GM12878 (cell line): ENCODE measurements around the gene ADD1. TPM values are rescaled to one million over a fixed set of nuclear protein-coding genes. Genes with fewer than 3 reads are reported as not detected.
A peak's percentile ranks its signal among the peaks of the same experiment; 100 is the strongest.

Experiments
- BCL11A ChIP-seq: IDR thresholded peaks from 2 replicates; pipeline ENCODE4 v1.6.1; 2011; ENCODE audit warnings: low read depth, low read length
- BHLHE40 ChIP-seq, 2 experiments: fragments of 450-650 bp in 1 of 2; IDR thresholded peaks; 2 replicates each; pipeline ENCODE4 v1.6.1; 2011 to 2017; ENCODE audit warnings: low read depth in 2 of 2, borderline replicate concordance in 1 of 2, improper control_type of control experiment in 1 of 2, low read length in 1 of 2, mild to moderate bottlenecking in 1 of 2
- BRCA1 ChIP-seq: IDR thresholded peaks from 2 replicates; pipeline ENCODE4 v1.6.1; 2011; ENCODE audit warnings: low read depth, low read length, improper control_type of control experiment
- E4F1 ChIP-seq: fragments of 450-650 bp; IDR thresholded peaks from 2 replicates; pipeline ENCODE4 v1.6.1; 2018; ENCODE audit warnings: borderline replicate concordance, mild to moderate bottlenecking; ENCODE audit not compliant: partially characterized antibody
- FOS ChIP-seq: IDR thresholded peaks from 3 replicates; pipeline ENCODE4 v1.6.1; 2011; ENCODE audit warnings: borderline replicate concordance; ENCODE audit not compliant: insufficient read length; ENCODE audit errors: extremely low read depth
- FOXK2 ChIP-seq: fragments of 450-650 bp; IDR thresholded peaks from 2 replicates; pipeline ENCODE4 v1.6.1; 2017; ENCODE audit warnings: mild to moderate bottlenecking, moderate library complexity
- IKZF2 ChIP-seq, 2 experiments: fragments of 450-650 bp; IDR thresholded peaks; 2 replicates each; pipeline ENCODE4 v1.6.1; 2017; ENCODE audit warnings: mild to moderate bottlenecking in 2 of 2, moderate library complexity in 2 of 2
- MAX ChIP-seq: IDR thresholded peaks from 2 replicates; pipeline ENCODE4 v1.6.1; 2012; ENCODE audit warnings: low read depth, low read length, improper control_type of control experiment
- MYC ChIP-seq: IDR thresholded peaks from 2 replicates; pipeline ENCODE4 v1.6.1; 2011; ENCODE audit warnings: mild to moderate bottlenecking, low read length, moderate library complexity, inconsistent platforms; ENCODE audit not compliant: insufficient read depth, insufficient replicate concordance, insufficient read length, severe bottlenecking
- NFXL1 ChIP-seq: fragments of 450-650 bp; IDR thresholded peaks from 2 replicates; pipeline ENCODE4 v1.6.1; 2017; ENCODE audit warnings: antibody characterized with exemption, mild to moderate bottlenecking, borderline replicate concordance
- POLR2A ChIP-seq: IDR thresholded peaks from 2 replicates; pipeline ENCODE4 v1.6.1; 2011; ENCODE audit warnings: low read depth, mild to moderate bottlenecking, low read length
- PRDM15 ChIP-seq: fragments of 450-650 bp; formaldehyde crosslinking; IDR thresholded peaks from 2 replicates; pipeline ENCODE4 v1.4.0; 2020; ENCODE audit warnings: mild to moderate bottlenecking, moderate library complexity
- RUNX3 ChIP-seq: IDR thresholded peaks from 2 replicates; pipeline ENCODE4 v1.6.1; 2012; ENCODE audit warnings: low read length, inconsistent platforms
- STAT1 ChIP-seq: fragments of 450-650 bp; conservative IDR thresholded peaks from 2 replicates; pipeline ENCODE4 v1.6.1; 2014; ENCODE audit warnings: antibody characterized with exemption, mild to moderate bottlenecking
- ZBTB11 ChIP-seq: fragments of 450-650 bp; formaldehyde crosslinking; IDR thresholded peaks from 2 replicates; pipeline ENCODE4 v1.5.0; 2022; ENCODE audit warnings: mild to moderate bottlenecking, missing genetic modification characterization
- ZNF207 ChIP-seq: fragments of 450-650 bp; IDR thresholded peaks from 2 replicates; pipeline ENCODE4 v1.6.1; 2014; ENCODE audit warnings: antibody characterized with exemption, mild to moderate bottlenecking, borderline replicate concordance
- polyA plus RNA-seq, 11 experiments: library from polyadenylated mRNA; depleted of rRNA in 4 of 11; unstranded in 6 of 11; stranded (reverse) in 5 of 11; fragments of >200 nt; fragmentation: Nextera tagmentation in 4 of 11; fragmentation: Illumina TruSeq in 1 of 11; extraction: Ambion mirVana in 4 of 11; extraction: Trizol in 1 of 11; gene quantifications; 1 replicate in 1 of 11; 2 replicates in 10 of 11; pipeline versions ENCODE4 v1.2.1 to v1.2.3, GENCODE V29; 2011 to 2016; ENCODE audit warnings: inconsistent platforms in 2 of 11, missing spikeins in 2 of 11, low read depth in 1 of 11
- total RNA-seq, 4 experiments: library from RNA; depleted of rRNA in 3 of 4; stranded (reverse); fragments of >200 nt in 3 of 4; fragmentation: Illumina TruSeq in 1 of 4; extraction: Trizol in 1 of 4; gene quantifications; 2 replicates each; pipeline versions ENCODE4 v1.2.1 to v1.2.3, GENCODE V29; 2013 to 2021
- TF ChIP-seq, protein P1 (sequence below), 3 experiments: IDR thresholded peaks in 2 of 3; conservative IDR thresholded peaks in 1 of 3; 2 replicates each; pipeline ENCODE4 v1.5.1; 2011; ENCODE audit warnings: low read depth in 3 of 3, low read length in 3 of 3, mild to moderate bottlenecking in 3 of 3, control low read depth in 2 of 3, moderate library complexity in 2 of 3, inconsistent platforms in 1 of 3, mixed read lengths in 1 of 3; ENCODE audit not compliant: control insufficient read depth in 2 of 3, insufficient read depth in 1 of 3; ENCODE audit errors: extremely low read depth in 1 of 3

The ADD1 gene
- total and polyA plus RNA-seq, 10 of the 15 experiments (the other 5 are each of a cell fraction or from before 2014, with no cell fraction given) = 21.6 to 182 (median 105) TPM

- peak; percentile 17 for TF ChIP-seq E4F1
- no peak for TF ChIP-seq IKZF2 (IDR thresholded peaks at IDR 0.05)
- TF ChIP-seq BCL11A = no peak
- TF ChIP-seq STAT1 = peak; percentile 90; the same call in 1 of the 2 replicates
- no peak for TF ChIP-seq ZBTB11 (CRISPR knock-in tag)
- TF ChIP-seq RUNX3 = peak; percentile 62
- TF ChIP-seq, protein P1, sequence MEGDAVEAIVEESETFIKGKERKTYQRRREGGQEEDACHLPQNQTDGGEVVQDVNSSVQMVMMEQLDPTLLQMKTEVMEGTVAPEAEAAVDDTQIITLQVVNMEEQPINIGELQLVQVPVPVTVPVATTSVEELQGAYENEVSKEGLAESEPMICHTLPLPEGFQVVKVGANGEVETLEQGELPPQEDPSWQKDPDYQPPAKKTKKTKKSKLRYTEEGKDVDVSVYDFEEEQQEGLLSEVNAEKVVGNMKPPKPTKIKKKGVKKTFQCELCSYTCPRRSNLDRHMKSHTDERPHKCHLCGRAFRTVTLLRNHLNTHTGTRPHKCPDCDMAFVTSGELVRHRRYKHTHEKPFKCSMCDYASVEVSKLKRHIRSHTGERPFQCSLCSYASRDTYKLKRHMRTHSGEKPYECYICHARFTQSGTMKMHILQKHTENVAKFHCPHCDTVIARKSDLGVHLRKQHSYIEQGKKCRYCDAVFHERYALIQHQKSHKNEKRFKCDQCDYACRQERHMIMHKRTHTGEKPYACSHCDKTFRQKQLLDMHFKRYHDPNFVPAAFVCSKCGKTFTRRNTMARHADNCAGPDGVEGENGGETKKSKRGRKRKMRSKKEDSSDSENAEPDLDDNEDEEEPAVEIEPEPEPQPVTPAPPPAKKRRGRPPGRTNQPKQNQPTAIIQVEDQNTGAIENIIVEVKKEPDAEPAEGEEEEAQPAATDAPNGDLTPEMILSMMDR (IDR thresholded peaks at IDR 0.05 in 2 of 3, conservative IDR thresholded peaks at IDR 0.05 in 1 of 3; ENCODE audit: control insufficient read depth in 2 of 3, extremely low read depth in 1 of 3, insufficient read depth in 1 of 3, low read depth in 3 of 3, low read length in 3 of 3) = peak in 2 of 3 experiments; percentile 9 to 23; a peak in 3 of 6 replicates
- peak; percentile 90 for TF ChIP-seq POLR2A
- TF ChIP-seq MAX = peak; percentile 99
- TF ChIP-seq FOS = no peak
- TF ChIP-seq NFXL1 = no peak
- TF ChIP-seq ZNF207 = peak; percentile 82; the same call in 1 of the 2 replicates
- TF ChIP-seq BHLHE40 (IDR thresholded peaks at IDR 0.05; ENCODE audit: borderline replicate concordance in 1 of 2, low read depth in 2 of 2, low read length in 1 of 2) = peak; percentile 99 to 100
- TF ChIP-seq BRCA1 = peak; percentile 97
- no peak for TF ChIP-seq PRDM15
- peak; percentile 95 for TF ChIP-seq FOXK2
- peak; percentile 95 for TF ChIP-seq MYC
Observed at GRCh38 chr4:2963175-2963965, 119.7 kb downstream of the ADD1 start, which contains the start of the genes GRK4 and NOP14 (continued).
